ENCODE measurements around the gene ATE1.
"Not testable (repeated sequence)": the region's sequence is repeated elsewhere in the genome, so short reads cannot be mapped to it uniquely, and the experiment has no call there.

The ATE1 gene

DNA sequence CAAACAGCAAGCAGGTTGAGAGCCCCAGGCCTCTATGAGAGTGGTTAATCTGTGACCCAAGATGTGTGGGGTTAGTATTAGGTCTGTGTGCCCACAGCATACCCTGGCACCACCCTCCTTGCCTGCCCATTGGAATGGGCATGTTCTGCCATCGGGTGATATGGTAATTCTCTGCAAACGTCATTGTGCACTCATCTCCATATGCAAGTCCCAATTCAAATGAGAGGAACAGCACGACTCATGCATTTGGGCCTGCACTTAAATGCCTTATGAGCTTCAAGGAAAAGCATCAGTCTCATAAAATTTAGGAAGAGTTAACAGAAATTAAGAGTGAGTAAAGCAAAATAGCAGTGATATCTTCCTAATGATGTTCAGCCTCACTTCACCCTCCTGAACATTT, 195.7 kb downstream of the ATE1 start:
- FAIRE-seq: no peak

DNA sequence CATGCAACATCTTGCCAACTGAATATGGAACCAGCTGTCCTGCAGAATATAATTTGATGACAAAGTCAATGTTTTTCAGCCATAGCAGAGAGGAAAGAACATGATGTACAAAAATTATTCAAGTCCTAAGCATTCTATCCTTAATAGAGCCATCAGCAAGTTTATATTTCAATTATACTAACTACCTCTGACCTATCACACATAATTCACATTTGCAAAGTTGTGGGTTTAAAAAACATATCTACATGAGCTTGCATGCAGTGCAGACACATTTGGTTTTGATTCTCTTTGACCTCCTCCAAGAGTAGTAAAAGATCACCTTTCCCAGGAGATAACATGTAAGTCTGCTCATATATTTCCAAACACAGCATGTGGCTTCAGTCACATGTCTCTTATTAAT, 203.5 kb downstream of the ATE1 start:
- FAIRE-seq: no peak

DNA sequence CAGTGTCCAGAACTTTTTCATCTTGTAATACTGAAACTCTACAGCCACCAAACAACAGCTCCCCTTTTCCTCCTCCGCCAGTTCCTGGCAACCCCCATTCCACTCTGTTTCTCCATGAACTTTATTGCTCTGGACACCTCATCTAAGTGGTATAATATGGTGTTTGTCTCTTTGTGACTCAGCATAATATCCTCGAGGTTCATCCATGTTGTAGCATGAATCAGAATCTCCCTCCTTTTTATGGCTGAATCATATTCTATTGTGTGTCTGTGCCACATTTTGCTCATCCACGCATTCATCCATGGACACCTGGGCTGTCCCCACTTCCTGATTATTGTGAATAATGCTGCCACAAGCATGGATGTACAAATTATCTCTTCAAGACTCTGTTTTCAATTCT, 205.2 kb downstream of the ATE1 start:
- FAIRE-seq: no peak

DNA sequence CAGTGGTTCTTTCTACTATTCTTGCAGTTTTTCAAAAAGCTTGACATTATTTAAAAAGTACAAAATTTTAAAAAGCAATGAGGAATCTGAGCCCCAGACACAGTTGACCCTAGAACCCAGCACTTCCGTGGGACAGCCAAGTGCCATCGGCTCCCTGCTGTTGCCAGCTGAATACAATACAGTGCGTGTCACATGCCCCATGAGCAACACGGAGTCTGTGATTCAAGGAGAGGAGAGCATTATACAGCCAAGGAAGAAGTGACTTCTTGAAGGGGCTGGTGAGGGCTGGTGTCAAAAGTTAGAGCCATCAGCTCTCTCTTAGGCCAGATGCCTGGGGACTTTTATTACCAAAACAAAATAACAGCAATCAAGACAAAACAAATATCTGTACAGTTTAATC, 206.6 kb downstream of the ATE1 start:
- FAIRE-seq: no peak

DNA sequence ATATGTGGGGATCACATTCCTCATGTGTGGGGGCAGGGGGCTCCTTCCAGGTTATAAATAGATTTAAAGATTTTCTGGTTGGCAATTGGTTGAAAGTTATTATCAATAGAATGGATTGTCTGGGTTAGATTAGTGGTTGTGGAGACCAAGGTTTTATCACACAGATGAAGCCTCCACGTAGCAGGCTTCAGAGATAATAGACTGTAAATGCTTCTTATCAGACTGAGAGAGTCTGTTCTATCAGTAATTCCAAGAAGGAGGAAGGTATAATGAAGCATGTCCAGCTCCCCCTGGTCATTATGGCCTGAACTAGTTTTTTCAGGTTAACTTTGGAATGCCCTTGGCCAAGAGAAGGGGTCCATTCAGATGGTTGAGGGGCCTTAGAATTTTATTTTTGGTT, 211.9 kb downstream of the ATE1 start:
- no peak for FAIRE-seq

DNA sequence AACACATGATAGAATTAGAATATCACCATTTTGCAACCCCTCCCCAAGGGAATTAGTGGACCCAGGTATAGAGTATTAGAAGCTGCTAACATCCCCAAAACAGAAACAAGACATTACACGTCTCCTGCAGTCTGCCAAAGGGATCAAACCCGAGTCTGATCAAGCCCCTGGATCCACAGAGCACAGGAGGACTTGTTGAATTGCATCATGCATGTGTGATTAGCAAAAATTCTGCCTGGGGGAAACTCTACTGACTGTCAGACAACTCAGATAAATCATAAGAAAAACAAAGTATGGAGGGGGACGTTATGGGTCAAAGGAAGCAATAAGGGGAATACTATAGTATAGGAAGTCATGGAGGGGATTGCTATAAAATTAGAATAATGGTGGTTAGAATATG, 212.8 kb downstream of the ATE1 start:
- FAIRE-seq: no peak

DNA sequence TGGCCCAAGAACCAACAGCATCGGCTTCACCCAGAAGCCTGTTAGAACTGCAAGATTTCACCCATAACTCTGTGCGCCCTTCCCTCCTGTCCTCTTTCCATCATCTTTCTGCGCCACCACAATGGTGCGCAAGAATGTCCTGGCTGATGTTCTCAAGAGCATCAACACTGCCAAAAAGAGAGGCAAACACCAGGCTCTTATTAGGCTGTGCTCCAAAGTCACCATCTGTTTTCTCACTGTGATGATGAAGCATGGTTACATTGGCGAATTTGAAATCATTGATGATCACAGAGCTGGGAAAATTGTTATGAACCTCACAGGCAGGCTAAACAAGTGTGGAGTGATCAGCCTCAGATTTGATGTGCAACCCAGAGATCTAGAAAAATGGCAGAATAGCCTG, 214.3 kb downstream of the ATE1 start:
- no peak for FAIRE-seq

DNA sequence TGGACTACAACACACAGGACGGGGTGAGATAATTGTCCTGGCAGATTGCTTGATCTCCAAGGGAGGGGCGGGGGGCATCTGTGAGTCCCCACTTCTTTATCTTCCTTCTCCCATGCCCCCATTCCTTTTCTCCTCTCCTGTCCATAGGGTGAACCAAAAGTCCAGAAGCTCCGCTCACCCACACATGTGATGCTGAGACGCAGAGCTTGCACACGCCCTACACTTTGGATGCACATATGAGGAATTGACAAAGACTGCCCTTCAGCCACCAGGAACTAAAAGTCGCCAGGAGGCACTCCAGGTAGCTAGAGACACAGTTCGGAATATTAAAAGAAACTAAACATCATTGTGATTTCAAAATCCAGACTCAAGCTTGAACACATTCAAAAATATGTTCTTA, 216.9 kb downstream of the ATE1 start:
- no peak for FAIRE-seq

DNA sequence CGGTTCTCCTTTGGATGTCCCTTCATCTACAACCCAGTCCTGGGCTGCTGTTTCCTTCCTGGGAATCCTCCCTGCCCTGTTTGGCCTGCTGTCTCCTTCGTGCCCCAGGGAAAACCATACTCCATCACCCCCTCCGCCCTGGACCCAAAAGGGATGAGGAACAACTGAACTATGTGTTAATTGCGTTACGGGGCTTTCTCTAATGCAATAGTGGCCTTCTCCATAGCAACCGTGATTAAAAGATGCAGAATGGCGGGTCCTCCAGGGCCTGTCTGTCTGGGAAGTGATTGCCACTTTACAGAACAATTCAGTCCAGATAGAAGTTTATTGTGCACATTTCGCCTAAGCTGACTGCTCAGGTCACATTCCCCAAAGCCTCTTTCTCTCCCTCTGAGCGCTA, 217.6 kb downstream of the ATE1 start:
- no peak for FAIRE-seq

DNA sequence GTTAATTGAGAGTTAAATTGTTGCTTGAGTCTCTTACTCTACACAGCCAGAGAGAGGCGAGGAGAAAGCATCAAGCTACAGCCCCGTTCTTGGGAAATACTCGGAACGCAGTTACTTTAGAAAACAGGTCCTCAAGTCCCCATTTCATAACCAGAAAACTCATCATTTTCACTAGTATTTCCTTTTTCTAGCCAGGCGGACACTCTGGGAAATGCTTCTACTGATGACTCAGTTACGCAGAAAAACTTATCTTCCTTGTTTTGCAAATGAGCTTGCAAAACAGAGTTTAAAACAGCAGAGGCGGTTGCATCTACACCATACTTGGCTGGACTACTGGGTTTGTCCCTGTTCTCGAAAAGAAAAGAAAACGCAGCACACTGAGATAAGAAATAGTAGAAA, 218.2 kb downstream of the ATE1 start:
- no peak for FAIRE-seq

DNA sequence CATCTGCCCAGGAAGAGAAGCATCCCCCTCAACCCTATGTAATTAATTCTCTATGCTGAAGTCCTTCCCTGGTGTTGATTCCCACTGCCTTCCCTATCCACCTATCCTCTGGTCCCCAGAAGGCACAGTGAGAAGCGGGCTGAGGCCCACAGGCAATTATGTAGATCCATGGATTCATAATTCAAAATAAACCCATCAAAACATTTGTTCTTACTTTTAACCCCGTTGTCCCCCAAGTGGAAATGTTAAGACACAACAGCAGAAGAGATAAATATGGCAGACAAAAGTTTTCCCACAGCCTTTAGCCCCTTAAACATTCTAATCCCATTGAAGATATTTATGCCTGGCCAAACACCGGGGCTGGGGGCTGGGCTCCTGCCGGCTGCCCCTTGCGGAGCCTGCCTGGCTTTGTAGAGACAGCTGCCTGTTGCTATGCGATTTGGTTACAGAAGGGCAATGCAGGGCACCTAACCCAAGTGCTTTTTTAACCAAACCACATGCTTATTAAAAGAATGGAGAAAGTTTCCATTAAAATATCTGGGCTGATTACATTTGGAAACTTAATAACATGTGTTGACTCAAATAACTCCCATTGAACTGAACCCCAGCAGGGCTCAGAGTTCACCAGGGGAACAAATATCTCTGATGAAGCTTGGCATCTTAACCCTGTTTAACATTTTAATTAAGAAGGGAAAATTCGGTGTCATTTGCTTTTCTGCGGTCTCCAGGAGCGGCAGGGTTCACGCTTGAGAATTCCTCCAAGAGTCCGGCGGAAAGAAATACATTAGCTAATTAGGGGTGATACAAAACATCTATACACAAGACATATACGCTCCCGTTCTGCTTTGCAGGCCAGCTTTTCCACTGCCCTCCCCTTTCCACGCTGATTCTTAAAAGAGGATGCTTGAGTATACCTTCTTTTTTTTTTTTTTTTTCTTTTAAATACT, 218.8 kb downstream of the ATE1 start:
- no peak for FAIRE-seq

DNA sequence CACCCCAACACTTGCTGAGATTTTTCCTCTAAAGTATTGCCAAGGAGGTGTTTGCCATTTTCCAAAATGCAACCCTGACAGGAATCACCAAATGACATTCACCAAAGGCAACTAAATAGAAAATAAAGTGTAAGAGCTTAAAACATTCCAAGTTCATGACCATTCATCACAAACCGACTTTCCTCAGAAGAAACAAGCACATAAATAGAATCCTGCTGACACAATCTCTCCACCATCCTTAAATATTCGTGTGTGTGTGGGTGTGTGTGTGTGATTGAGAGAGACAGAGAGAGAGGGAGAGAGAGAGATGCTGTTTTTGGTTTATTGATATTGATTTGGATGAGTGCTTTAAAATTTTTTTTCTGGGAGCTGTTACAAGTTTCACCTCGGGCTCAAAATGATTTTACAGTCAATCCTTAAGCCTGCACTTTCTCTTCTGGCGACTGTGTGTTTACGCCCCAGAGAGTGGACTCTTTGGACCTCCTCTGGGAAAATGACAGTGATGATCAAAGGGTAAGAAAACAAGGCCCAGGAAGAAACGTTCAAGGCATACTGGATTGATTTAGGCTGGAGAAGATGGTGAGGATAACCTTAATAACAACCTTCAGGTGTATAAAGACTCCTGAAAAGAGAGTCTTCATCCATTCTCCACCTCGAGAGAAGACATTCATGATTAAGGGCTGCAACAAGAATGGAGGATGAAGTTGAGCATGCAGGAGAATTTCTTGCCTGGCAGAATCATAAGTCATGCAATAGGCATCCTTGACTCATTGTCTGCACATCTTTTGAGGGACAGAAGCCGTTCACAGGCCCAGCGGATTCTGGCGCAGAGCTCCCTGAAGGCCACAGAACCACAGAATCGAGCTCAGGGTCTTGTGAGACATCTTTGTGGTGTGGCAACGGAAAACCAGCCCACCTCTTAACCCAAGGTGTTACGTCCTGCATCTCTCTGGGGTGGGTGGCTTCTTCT, 225.2 kb downstream of the ATE1 start:
- no peak for FAIRE-seq

DNA sequence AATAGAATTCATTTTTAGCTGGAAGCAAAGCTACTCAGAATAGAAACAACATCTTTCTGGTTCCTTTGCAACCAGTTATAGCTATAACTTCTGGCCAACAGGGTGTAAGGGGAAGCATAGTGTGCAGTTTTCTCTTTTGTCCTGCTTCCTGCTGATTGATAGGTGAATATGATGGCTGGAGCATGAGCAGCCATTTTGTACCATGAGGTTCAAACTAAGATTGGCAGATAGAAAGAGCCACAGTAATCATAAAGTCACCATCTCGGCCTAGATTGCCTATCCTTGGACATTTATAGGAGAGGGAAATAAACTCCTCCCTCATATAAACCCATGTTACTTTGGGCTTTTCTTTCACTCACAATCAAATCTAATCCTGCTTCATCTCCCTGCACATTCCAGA, 227.4 kb downstream of the ATE1 start:
- FAIRE-seq: no peak

DNA sequence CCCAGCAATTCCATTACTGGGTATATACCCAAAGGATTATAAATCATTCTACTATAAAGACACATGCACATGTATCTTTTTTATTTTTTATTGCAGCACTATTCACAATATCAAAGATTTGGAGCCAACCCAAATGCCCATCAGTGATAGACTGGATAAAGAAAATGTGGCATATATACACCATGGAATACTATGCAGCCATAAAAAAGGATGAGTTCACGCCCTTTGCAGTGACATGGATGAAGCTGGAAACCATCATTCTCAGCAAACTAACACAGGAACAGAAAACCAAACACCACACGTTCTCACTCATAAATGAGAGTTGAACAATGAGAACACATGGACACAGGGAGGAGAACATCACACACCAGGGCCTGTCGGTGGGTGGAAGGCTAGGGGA, 228.1 kb downstream of the ATE1 start:
- FAIRE-seq: not testable (repeated sequence)

DNA sequence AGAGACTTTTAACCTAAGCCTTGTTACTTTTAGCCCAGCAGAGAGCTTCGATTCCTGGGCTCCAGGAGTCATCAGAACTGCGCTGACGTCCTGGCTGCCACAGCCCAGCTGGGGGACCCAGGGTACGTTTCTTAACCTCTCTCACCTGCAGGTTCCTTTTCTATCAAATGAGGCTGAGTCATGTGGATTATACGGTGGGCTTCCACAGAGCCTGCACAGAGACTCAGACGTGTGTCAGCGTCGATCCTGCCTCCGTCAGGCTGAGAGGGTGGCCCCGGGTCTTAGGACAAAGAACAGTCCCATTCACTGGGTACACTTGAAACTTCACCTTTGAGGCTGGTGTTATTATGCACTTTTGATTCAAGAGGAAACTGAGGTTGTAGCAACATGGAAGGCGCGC, 228.9 kb downstream of the ATE1 start:
- FAIRE-seq: no peak

DNA sequence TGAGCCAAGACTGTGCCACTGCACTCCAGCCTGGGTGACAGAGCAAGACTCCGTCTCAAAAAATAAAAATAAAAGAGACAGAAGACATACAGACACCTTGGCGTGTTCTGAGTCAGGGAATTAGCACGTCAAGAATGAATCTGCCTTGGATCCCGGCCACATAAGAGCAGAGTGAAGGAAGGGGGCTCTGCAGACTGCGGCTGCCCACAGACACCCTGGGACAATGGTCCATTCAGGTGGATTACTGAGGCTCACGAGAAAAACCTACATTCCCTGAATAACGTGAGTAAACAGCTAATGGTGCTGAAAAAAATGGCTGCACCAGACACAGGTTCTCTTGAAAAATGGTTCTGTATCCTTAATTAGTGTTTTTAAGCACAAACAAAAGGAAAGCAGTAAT, 229.5 kb downstream of the ATE1 start:
- FAIRE-seq: no peak

DNA sequence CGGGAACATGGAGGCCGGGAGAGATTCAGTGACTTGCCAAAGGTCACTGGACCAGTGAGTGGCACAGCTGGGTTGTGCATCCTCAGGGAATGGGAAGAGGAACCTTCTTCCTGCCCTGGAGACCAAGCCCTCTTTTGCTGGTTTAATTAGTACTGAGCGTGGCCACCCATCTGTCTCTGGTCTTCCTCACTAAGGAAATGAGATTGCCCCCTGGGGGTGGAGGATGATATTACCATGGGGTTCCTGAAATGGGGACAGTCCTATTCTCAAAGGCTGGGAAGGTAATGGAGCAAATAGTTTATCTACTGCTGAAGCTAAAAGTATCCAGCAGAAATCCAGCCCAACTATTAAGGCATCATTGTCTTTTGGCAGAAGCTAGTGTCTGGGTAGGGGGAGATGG, 231.0 kb downstream of the ATE1 start:
- FAIRE-seq: no peak

DNA sequence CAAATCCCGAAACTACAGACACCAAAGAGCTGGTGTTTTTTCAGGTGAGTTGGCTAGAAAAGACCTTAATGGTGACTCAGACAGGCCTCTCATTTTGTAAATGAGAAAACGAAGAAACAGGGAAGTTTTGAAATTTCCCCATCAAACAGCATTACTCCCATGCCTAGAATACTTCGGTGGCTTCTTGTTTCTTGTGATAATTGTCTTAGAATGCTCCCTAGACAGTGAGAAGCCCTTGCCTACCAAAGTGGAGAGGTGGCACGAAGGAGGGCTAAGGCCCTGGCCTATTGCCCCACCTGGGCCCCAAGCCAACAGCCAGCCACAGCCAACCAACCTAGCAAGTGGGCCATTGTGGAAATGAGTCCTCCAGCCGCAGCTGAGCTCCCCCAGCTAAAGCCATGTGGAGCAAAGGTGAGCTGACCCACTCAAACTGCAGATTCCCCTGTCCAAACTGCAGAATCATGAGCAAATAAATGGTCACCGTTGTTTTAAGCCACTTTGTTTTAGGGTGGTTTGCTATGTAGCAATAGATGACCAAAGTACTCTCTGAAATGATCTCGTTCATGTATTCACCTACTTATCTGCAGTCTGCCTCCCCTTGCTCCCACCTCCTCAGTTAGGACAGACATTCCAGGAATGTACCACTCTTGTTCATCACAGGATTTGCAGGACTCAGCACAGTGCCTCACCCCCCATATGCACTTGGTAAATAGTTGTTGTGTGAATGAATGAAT, 231.9 kb downstream of the ATE1 start:
- no peak for FAIRE-seq

DNA sequence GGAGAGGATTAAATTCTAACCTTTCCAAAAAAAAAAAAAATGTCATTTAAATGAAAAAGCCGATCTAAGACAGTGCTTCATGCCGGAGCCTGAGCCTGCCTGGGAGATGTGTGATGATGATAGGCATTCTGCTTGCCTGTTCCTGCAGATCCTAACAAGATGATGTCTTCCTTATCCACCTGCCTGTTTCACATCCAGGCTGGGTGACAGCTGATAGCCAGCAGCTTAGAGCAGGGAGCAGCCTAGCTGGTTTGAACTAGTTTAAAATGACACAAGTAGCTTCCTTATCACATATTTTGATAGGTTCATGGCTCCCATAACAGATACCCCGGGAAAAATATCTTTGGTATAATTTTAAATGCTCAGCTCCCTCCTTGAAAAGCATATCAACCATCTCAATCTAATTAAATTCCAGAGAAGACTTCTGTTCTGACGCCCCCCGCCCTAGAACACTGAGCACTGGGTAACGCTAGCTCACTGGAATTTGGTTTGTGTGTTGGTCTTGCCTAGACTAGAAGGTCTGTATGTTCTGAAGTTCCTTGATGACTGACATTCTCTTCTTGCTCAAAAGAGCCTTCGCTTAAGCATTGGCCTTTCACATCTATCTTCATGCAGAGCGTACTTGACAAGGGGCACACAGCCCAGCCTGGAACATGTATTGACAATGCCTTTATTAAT, 232.7 kb downstream of the ATE1 start:
- no peak for FAIRE-seq

DNA sequence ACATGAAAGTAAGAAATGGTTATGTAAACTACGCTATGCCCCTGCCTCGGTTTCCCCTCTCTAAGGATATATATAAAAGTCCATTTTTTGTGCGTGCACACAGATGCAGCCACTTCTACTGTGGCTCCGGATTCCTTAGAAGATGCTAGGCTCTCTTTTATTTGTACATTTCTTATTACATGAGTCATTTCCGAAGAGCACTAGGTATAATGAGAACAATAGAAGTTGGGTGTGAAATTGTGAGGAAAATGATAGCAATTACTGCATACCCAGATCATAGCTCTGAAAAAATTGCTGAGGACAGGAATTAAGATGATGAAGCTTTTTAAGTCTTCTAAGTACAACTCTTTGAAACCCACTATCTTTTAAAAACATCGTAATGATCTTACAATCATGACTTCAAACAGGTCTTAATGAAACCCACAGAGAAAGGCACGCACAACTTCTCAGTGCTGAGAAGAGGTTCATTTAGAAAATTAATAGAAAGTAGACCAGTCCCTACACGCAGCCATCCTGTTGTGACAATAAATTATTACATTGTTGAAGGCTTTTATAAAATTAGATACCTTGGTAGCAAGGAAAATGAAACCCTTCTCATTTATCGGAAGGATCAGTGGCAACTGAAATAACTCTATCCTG, 233.4 kb downstream of the ATE1 start:
- no peak for FAIRE-seq

DNA sequence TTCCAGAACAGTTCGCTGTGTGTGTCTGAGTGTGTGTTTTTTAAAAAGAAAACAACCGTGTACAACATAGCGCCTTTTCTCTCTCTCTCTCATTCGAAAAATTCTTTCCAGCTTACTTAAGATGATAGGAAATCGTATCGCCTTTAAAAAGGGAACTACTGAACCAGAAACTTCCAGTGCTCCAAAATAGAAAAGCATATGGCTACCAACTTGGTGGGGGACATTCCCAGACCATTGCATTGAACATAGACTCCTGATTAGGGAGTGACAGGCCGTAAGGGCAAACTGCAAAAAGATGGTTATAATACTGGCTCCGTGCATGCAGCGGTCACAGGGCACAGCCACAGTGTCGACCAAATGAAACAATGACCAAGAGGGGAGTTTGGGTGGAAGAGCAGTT, 235.2 kb downstream of the ATE1 start:
- no peak for FAIRE-seq

DNA sequence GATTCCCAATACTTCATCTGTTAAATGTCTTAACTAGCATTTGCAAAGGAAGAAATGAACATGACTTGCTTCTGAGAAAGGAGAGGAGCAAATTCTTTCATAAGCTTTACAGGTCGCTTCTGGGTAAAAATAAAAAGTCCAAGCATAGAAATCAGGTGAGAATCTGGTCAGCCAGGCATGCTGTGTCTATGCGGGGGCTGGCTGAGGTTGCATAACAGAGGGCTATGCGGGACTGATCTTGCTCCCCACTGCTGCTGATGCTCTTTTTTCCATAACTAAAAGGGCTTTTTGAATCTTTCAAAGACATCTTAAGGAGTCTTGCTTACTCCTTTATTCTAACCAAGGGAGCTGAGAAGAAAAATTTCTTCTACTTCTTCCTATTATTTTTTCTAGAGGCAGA, 236.9 kb downstream of the ATE1 start:
- no peak for FAIRE-seq
